Epidermal melanocyte (primary cell): Measurements from ENCODE around the gene TMEM200B.
"Not testable (repeated sequence)": the region's sequence is repeated elsewhere in the genome, so short reads cannot be mapped to it uniquely, and the experiment has no call there.

Source experiments
- DNase-seq: peaks from one replicate; pipeline ENCODE4 v3.0.0; 2011; ENCODE audit warnings: low spot score; ENCODE audit not compliant: insufficient read length

TMEM200B gene

GRCh38 chr1:29123887-29124365, at the start of gene TMEM200B:
TSS of gene TMEM200B (minus strand) at chr1:29123903. CDS start at chr1:29121828, 2,075 bp downstream.
- no peak for DNase-seq

DNA sequence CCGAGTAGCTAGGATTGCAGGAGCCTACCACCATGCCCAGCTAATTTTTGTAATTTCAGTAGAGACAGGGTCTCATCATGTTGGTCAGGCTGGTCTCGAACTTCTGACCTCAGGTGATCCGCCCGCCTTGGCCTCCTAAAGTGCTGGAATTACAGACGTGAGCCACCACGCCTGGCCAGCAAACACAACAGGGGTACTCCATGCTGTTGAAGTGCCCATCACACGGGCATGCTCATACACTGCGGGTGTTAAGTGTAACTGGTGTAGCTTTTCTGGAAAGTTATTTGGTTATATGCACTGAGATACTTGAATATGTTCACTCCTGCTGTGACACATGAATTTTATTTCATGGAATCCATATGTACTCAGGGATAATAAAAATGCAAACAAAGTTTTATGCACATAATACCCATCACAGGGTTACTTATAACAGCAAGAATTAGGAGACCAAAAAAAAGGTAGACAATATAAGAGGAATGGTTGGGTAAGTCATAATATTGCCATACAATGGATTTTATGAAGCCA, 48.8 kb upstream of the TMEM200B start:
- DNase-seq: no peak

- no peak for DNase-seq
These were observed 47.8 kb upstream of the TMEM200B start for GRCh38 chr1:29171521-29171920.

DNA sequence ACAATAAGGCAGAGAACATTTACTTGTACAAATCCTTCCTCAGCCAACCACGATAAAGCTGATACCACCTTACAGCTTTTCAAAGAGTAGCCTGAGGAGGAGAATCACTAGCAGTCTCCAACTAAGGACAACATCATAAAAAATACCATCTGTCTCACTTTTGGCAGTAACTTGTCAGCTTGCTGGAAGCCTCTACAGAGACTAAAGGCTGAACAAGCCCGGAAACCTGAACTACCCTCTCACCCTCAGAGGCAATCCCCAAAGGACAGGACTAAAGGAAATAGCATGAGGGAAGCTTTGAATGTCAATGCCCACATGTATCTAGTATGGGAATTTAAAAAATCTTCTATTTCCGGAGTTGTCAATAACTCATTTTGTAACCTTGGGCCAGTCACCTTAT, 47.4 kb upstream of the TMEM200B start:
- no peak for DNase-seq

GRCh38 chr1:29169976-29170375, 46.3 kb upstream of the TMEM200B start:
- no peak for DNase-seq

GRCh38 chr1:29167904-29168303, 44.2 kb upstream of the TMEM200B start:
- DNase-seq: no peak

- no peak for DNase-seq
These were observed 42.7 kb upstream of the TMEM200B start for GRCh38 chr1:29166291-29166878.

DNA sequence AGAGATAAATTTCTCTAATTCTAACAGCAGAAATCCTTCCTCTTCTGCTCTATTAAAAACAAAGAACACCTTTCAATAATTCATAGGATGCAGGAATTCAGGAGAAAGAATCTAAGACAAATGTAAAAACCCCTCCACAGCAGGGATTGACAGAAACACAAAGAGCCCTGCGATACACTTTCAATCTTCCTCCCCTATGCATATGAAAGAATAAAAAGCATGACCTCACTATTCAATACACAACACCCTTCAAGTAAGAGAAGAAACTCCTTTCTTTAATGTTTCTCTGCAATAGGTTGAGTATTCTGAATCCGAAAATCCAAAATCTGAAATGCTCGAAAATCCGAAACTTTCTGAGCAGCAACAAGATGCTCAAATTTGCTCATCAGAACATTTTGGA, 40.9 kb upstream of the TMEM200B start:
- no peak for DNase-seq

GRCh38 chr1:29162476-29163138, 38.9 kb upstream of the TMEM200B start:
- no peak for DNase-seq

DNA sequence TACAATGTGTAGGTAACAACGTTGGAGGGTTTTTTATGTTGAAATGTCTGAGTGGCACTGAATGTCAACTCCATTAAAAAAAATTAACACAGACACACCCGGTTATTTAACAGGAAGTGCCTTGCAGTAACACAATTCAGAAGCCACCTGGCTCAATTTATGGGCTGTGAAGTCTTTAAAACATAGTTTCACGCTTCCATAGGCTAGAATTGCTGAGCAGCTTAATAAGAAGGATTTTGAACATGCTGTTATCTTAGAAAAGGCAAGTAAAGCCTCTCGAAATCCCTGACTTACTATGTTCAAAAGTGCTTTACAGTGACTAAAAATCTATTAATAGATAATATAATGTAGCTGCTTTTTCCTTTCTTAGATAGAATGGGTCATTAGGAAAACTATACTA, 38.3 kb upstream of the TMEM200B start:
- DNase-seq: no peak

- no peak for DNase-seq
These were observed 36.1 kb upstream of the TMEM200B start for GRCh38 chr1:29159773-29160172.

- DNase-seq: no peak
These were observed 33.5 kb upstream of the TMEM200B start for GRCh38 chr1:29157269-29157601.

GRCh38 chr1:29156543-29157268, 33.0 kb upstream of the TMEM200B start:
- no peak for DNase-seq

GRCh38 chr1:29152046-29152805, 28.5 kb upstream of the TMEM200B start:
- DNase-seq: no peak

GRCh38 chr1:29150346-29150745, 26.6 kb upstream of the TMEM200B start:
- DNase-seq: not testable (repeated sequence)

DNA sequence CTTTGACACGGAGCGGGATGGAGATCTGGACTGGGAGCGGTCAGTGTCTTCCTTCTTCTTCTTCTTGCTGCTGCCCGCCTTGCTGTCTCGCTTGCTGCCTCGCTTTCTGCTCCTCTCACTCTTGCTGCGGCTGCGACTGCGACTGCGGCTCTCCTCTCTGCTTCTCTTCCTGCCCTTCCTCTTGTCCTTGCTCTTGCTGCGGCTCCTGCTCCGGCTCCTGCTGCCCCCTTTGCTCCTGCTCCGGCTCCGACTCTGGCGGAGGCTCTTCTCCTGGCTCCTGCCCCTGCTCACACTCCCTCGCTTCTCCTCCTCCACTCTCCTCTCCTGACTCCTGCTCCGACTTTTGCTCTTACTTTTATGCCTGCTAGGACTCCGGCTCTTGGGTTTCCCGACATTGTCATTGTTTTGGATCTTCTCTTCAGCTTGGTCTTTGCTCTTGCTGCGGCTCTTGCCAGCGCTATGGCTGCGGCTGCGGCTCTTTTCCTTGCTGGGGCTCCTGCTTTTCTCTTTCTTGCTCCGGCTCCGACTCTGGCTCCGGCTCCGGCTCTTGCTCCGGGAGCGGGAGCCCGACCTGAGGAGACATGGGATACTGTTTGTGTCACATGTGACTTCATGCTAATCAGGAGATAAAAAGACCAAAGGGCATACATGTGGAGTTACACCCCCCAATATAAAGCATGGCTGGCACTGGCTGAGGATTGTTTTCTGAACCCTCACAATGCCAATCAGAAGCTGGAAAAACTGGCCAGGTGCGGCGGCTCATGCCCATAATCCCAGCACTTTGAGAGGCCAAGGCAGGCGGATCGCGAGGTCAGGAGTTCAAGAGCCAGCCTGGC, 25.2 kb upstream of the TMEM200B start:
- no peak for DNase-seq

- no peak for DNase-seq
These were observed 22.2 kb upstream of the TMEM200B start for GRCh38 chr1:29145739-29146437.

DNA sequence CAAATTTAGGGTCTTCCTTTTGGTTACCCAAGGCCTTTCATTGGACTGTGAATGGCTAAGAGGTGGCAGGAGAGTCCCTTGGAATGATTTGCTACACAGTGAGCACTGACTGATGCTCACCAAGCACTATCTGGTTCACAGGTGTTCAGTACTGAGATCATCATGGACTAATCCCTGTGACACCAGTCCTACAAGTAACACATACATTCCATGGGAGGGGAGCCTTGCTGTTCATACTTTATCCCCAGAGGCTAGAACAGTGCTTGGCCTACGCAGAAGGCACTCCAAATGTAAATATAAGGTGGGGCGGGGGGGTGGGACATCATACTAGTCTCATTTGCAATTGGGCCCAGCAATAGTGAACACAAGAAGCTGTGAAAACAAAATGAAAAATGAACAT, 20.5 kb upstream of the TMEM200B start:
- DNase-seq: no peak

DNA sequence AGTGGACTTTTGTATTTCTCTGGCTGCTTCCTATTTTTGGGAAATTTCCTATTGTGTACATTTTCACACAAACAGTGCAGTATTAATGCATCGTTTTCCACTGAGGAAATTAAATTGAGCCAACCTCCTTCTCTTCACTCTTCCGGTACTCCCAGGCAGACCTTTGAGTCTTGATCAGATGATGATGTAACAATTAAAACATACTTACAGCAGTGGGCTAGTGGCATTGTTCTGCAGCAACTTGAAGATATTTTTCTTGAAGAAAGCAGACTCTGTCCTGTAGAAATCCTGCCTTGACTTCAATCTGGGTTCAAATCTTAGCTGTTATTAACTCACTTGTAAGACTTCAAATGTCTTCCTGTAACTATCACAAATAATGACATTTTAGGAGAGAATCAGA, 19.0 kb upstream of the TMEM200B start:
- no peak for DNase-seq

DNA sequence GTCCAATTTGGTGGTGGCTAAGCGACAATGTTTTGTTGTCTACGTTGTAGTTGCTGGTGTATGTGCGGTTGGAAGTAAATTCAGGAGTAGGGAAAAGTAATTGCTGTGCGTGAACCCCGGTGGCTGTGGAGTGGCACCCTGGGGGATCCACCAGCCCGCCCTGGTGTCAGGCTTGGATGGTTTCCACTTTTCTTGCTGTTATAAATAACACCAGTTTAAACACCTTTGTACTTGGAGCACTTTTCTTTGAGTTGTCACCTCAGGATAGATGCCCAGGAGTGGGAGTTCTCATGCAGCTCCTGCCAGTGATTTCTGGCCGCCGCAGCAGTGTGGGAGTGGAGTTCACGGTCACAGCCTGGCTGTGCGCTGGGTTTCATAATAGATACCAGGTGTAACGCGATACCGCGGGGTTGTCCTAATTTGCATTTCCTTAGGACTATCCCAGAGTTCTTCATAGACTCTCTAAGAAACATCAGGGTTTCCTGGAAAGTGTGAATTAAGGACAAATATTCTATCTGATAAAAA, 12.8 kb upstream of the TMEM200B start:
- no peak for DNase-seq
